Measurements from ENCODE around the gene MICALL2.

The MICALL2 gene

GRCh38 chr7:1419310-1419634 is 40.0 kb downstream of the MICALL2 start:
- no peak for TF ChIP-seq CTCF (conservative IDR thresholded peaks at IDR 0.05; ENCODE audit: low read length)
- TF ChIP-seq EZH2phosphoT487 (IDR thresholded peaks at IDR 0.05; ENCODE audit: borderline replicate concordance), result no peak

GRCh38 chr7:1418505-1419309 is 40.6 kb downstream of the MICALL2 start:
- no peak for TF ChIP-seq CTCF (conservative IDR thresholded peaks at IDR 0.05; ENCODE audit: low read length)
- TF ChIP-seq EZH2phosphoT487 (IDR thresholded peaks at IDR 0.05; ENCODE audit: borderline replicate concordance), result no peak
- Histone ChIP-seq H3K9me3 (ENCODE audit: insufficient read depth, low read depth, low read length) (no peaks in the 10 kb centered on the region), H4K20me1 (ENCODE audit: insufficient read depth, low read length, poor library complexity, severe bottlenecking) (no peaks in the 10 kb centered on the region), H2AFZ (ENCODE audit: low read length) (no peak overlapping the region), H3K4me2 (ENCODE audit: low read depth, low read length, poor library complexity, severe bottlenecking) (peak overlapping the region; percentile 50), H3K27me3 (ENCODE audit: insufficient read depth, low read length, poor library complexity, severe bottlenecking) (no peaks in the 10 kb centered on the region), H3K9me2 (replicated peaks; ENCODE audit: low read depth, low read length) (no peaks in the 10 kb centered on the region), H3K79me2 (ENCODE audit: insufficient read depth, low read length) (no peaks in the 10 kb centered on the region), H3K4me3 (ENCODE audit: low read length, poor library complexity, severe bottlenecking) (no peak overlapping the region), H3K9ac (ENCODE audit: low read depth, low read length, poor library complexity, severe bottlenecking) (no peak overlapping the region), H3K36me3 (ENCODE audit: insufficient read depth, low read length) (no peaks in the 10 kb centered on the region), H3F3A (ENCODE audit: low read depth) (no peaks in the 10 kb centered on the region), H3K4me1 (ENCODE audit: insufficient read depth, low read length, poor library complexity, severe bottlenecking) (peaks cover 22% of the 10 kb centered on the region)

More at GRCh38 chr7:1419310-1419634, 40.0 kb downstream of the MICALL2 start:
- Histone ChIP-seq H3K27me3 (ENCODE audit: insufficient read depth, low read length, poor library complexity, severe bottlenecking) (no peaks in the 10 kb centered on the region), H2AFZ (ENCODE audit: low read length) (no peak overlapping the region), H3K9me3 (ENCODE audit: insufficient read depth, low read depth, low read length) (no peaks in the 10 kb centered on the region), H4K20me1 (ENCODE audit: insufficient read depth, low read length, poor library complexity, severe bottlenecking) (no peaks in the 10 kb centered on the region), H3K4me2 (ENCODE audit: low read depth, low read length, poor library complexity, severe bottlenecking) (no peak overlapping the region), H3K4me3 (ENCODE audit: low read length, poor library complexity, severe bottlenecking) (no peak overlapping the region), H3K9ac (ENCODE audit: low read depth, low read length, poor library complexity, severe bottlenecking) (no peak overlapping the region), H3K9me2 (replicated peaks; ENCODE audit: low read depth, low read length) (no peaks in the 10 kb centered on the region), H3K36me3 (ENCODE audit: insufficient read depth, low read length) (no peaks in the 10 kb centered on the region), H3F3A (ENCODE audit: low read depth) (no peaks in the 10 kb centered on the region), H3K4me1 (ENCODE audit: insufficient read depth, low read length, poor library complexity, severe bottlenecking) (peaks cover 22% of the 10 kb centered on the region), H3K79me2 (ENCODE audit: insufficient read depth, low read length) (no peaks in the 10 kb centered on the region)

- TF ChIP-seq CTCF (conservative IDR thresholded peaks at IDR 0.05; ENCODE audit: low read length) (no peak), EZH2phosphoT487 (IDR thresholded peaks at IDR 0.05; ENCODE audit: borderline replicate concordance) (no peak)
- H3F3A ChIP-seq (ENCODE audit: low read depth), result no peaks in the 10 kb centered on the region
- H3K27me3 ChIP-seq (ENCODE audit: insufficient read depth, low read length, poor library complexity, severe bottlenecking), result no peaks in the 10 kb centered on the region
- no peak overlapping the region for H3K4me2 ChIP-seq (ENCODE audit: low read depth, low read length, poor library complexity, severe bottlenecking)
- no peaks in the 10 kb centered on the region for H3K79me2 ChIP-seq (ENCODE audit: insufficient read depth, low read length)
- H3K4me1 ChIP-seq (ENCODE audit: insufficient read depth, low read length, poor library complexity, severe bottlenecking), result peaks cover 22% of the 10 kb centered on the region
- no peak overlapping the region for H3K4me3 ChIP-seq (ENCODE audit: low read length, poor library complexity, severe bottlenecking)
- H4K20me1 ChIP-seq (ENCODE audit: insufficient read depth, low read length, poor library complexity, severe bottlenecking), result no peaks in the 10 kb centered on the region
- no peaks in the 10 kb centered on the region for H3K9me2 ChIP-seq (replicated peaks; ENCODE audit: low read depth, low read length)
- no peaks in the 10 kb centered on the region for H3K9me3 ChIP-seq (ENCODE audit: insufficient read depth, low read depth, low read length)
- no peaks in the 10 kb centered on the region for H3K36me3 ChIP-seq (ENCODE audit: insufficient read depth, low read length)
- no peak overlapping the region for H2AFZ ChIP-seq (ENCODE audit: low read length)
- H3K9ac ChIP-seq (ENCODE audit: low read depth, low read length, poor library complexity, severe bottlenecking), result no peak overlapping the region
Measured at GRCh38 chr7:1415389-1415990, 43.8 kb downstream of the MICALL2 start.
